ENCODE data around the gene SLC7A6OS.
"Not testable (repeated sequence)": the region's sequence is repeated elsewhere in the genome, so short reads cannot be mapped to it uniquely, and the experiment has no call there.

DNA sequence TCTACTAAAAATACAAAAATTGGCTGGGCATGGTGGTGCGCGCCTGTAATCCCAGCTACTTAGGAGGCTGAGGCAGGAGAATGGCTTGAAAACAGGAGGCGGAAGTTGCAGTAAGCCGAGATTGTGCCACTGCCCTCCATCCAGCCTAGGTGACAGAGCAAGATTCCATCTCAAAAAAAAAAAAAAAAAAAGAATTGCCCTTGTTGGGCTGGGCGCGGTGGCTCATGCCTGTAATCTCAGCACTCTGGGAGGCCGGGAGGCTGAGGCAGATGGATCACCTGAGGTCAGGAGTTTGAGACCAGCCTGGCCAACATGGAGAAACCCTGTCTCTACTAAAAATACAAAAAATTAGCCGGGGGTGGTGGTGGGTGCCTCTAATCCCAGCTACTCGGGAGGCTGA, 21.9 kb downstream of the SLC7A6OS start:
- TF ChIP-seq, protein P1, sequence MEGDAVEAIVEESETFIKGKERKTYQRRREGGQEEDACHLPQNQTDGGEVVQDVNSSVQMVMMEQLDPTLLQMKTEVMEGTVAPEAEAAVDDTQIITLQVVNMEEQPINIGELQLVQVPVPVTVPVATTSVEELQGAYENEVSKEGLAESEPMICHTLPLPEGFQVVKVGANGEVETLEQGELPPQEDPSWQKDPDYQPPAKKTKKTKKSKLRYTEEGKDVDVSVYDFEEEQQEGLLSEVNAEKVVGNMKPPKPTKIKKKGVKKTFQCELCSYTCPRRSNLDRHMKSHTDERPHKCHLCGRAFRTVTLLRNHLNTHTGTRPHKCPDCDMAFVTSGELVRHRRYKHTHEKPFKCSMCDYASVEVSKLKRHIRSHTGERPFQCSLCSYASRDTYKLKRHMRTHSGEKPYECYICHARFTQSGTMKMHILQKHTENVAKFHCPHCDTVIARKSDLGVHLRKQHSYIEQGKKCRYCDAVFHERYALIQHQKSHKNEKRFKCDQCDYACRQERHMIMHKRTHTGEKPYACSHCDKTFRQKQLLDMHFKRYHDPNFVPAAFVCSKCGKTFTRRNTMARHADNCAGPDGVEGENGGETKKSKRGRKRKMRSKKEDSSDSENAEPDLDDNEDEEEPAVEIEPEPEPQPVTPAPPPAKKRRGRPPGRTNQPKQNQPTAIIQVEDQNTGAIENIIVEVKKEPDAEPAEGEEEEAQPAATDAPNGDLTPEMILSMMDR (IDR thresholded peaks at IDR 0.05): not testable (repeated sequence)
- not testable (repeated sequence) for TF ChIP-seq POLR2A (IDR thresholded peaks at IDR 0.05)
